Activated CD8-positive, alpha-beta memory T cell treated with anti-CD3 and anti-CD28 coated beads, Interleukin-2, amount 10 ng/mL, durations not matched to agents 7 days and 5 days (primary cell): ENCODE measurements around the gene ACTL8. TPM values are rescaled to one million over a fixed set of nuclear protein-coding genes. Genes with fewer than 3 reads are reported as not detected.

Experiments
- ATAC-seq: fragments of 150-1000 bp; cut with Tn5 transposase; one replicate; pipeline ENCODE4 v1.10.0; 2021; ENCODE audit warnings: moderate library complexity
- CTCF ChIA-PET: fragments of 350-600 bp; sonication (Branson Sonifier 250); formaldehyde crosslinking; loops from one replicate; lab custom pipeline; 2021; ENCODE audit warnings: antibody characterized with exemption; lab: Charles Lee
- DNase-seq: peaks from one replicate; pipeline ENCODE4 v3.0.0-alpha.2; 2020
- H3K27ac Mint-ChIP-seq: one replicate; pipeline ENCODE4 v1.8.0; 2021; ENCODE audit warnings: mild to moderate bottlenecking, mixed read lengths
- H3K27me3 Mint-ChIP-seq: one replicate; pipeline ENCODE4 v1.8.0; 2021; ENCODE audit warnings: mixed read lengths
- H3K36me3 Mint-ChIP-seq: one replicate; pipeline ENCODE4 v1.8.0; 2021; ENCODE audit warnings: mild to moderate bottlenecking, mixed read lengths
- H3K4me1 Mint-ChIP-seq: one replicate; pipeline ENCODE4 v1.8.0; 2021; ENCODE audit warnings: mixed read lengths
- H3K4me3 Mint-ChIP-seq: one replicate; pipeline ENCODE4 v1.8.0; 2021; ENCODE audit warnings: mild to moderate bottlenecking, moderate library complexity, mixed read lengths
- H3K9me3 Mint-ChIP-seq: one replicate; pipeline ENCODE4 v1.8.0; 2022; ENCODE audit warnings: low read depth, mixed read lengths
- total RNA-seq, 2 experiments: library from RNA; stranded (reverse); gene quantifications; one replicate each; pipeline ENCODE4 v1.2.3, GENCODE V29; 2021

ACTL8 gene
- total RNA-seq, 2 experiments from 2014 or later: not detected

GRCh38 chr1:17810668-17811067, 55.5 kb downstream of the ACTL8 start:
- Mint-ChIP-seq H3K9me3 (no peaks in the 10 kb centered on the region), H3K36me3 (no peaks in the 10 kb centered on the region), H3K27me3 (no peaks in the 10 kb centered on the region), H3K4me1 (no peaks in the 10 kb centered on the region), H3K27ac (no peak overlapping the region), H3K4me3 (no peak overlapping the region)
- no peak for DNase-seq
- ATAC-seq: no peak
- CTCF ChIA-PET: no interaction called here

- Mint-ChIP-seq H3K9me3 (no peaks in the 10 kb centered on the region), H3K27ac (no peak overlapping the region), H3K27me3 (no peaks in the 10 kb centered on the region), H3K4me3 (no peak overlapping the region), H3K36me3 (no peaks in the 10 kb centered on the region), H3K4me1 (no peaks in the 10 kb centered on the region)
- ATAC-seq: no peak
- DNase-seq: no peak
- CTCF ChIA-PET: no interaction called here
Observed at GRCh38 chr1:17816511-17816910, 61.4 kb downstream of the ACTL8 start.

GRCh38 chr1:17819129-17819802, 64.1 kb downstream of the ACTL8 start:
- no peak overlapping the region for H3K4me3 Mint-ChIP-seq
- H3K36me3 Mint-ChIP-seq: no peaks in the 10 kb centered on the region
- DNase-seq (no peak), ATAC-seq (no peak)
- no peaks in the 10 kb centered on the region for H3K9me3 Mint-ChIP-seq
- CTCF ChIA-PET: no interaction called here
- no peaks in the 10 kb centered on the region for H3K27me3 Mint-ChIP-seq
- no peak overlapping the region for H3K27ac Mint-ChIP-seq
- no peaks in the 10 kb centered on the region for H3K4me1 Mint-ChIP-seq

- no peaks in the 10 kb centered on the region for H3K9me3 Mint-ChIP-seq
- no peaks in the 10 kb centered on the region for H3K4me1 Mint-ChIP-seq
- no peak overlapping the region for H3K4me3 Mint-ChIP-seq
- no peaks in the 10 kb centered on the region for H3K27me3 Mint-ChIP-seq
- ATAC-seq (no peak), DNase-seq (no peak)
- H3K36me3 Mint-ChIP-seq: no peaks in the 10 kb centered on the region
- CTCF ChIA-PET: no interaction called here
- H3K27ac Mint-ChIP-seq: no peak overlapping the region
Observed at GRCh38 chr1:17820198-17820597, 65.1 kb downstream of the ACTL8 start.

GRCh38 chr1:17822741-17823426, 67.8 kb downstream of the ACTL8 start:
- DNase-seq: no peak
- CTCF ChIA-PET: no interaction called here

GRCh38 chr1:17825273-17826164, 70.4 kb downstream of the ACTL8 start:
- DNase-seq (no peak), ATAC-seq (no peak)
- no peaks in the 10 kb centered on the region for H3K27me3 Mint-ChIP-seq
- no peak overlapping the region for H3K4me3 Mint-ChIP-seq
- no peaks in the 10 kb centered on the region for H3K9me3 Mint-ChIP-seq
- H3K36me3 Mint-ChIP-seq: no peaks in the 10 kb centered on the region
- CTCF ChIA-PET: no interaction called here
- H3K4me1 Mint-ChIP-seq: no peaks in the 10 kb centered on the region
- H3K27ac Mint-ChIP-seq: no peak overlapping the region

More at GRCh38 chr1:17822741-17823426, 67.8 kb downstream of the ACTL8 start:
- no peak for ATAC-seq
- Mint-ChIP-seq H3K9me3 (no peaks in the 10 kb centered on the region), H3K4me3 (no peak overlapping the region), H3K4me1 (no peaks in the 10 kb centered on the region), H3K36me3 (no peaks in the 10 kb centered on the region), H3K27me3 (no peaks in the 10 kb centered on the region), H3K27ac (no peak overlapping the region)

GRCh38 chr1:17826165-17826488, 71.0 kb downstream of the ACTL8 start:
- DNase-seq (no peak), ATAC-seq (no peak)
- CTCF ChIA-PET: no interaction called here
- Mint-ChIP-seq H3K4me3 (no peak overlapping the region), H3K36me3 (no peaks in the 10 kb centered on the region), H3K4me1 (no peaks in the 10 kb centered on the region), H3K27me3 (no peaks in the 10 kb centered on the region), H3K27ac (no peak overlapping the region), H3K9me3 (no peaks in the 10 kb centered on the region)

GRCh38 chr1:17828991-17829390, 73.9 kb downstream of the ACTL8 start:
- CTCF ChIA-PET: interaction anchor here (0.7 kb wide), 1 partner anchor 167 kb away, joined by 3 read pairs; no protein-coding TSS in a partner anchor
- Mint-ChIP-seq H3K4me3 (no peak overlapping the region), H3K9me3 (no peaks in the 10 kb centered on the region), H3K36me3 (no peaks in the 10 kb centered on the region), H3K4me1 (no peaks in the 10 kb centered on the region), H3K27ac (no peak overlapping the region), H3K27me3 (no peaks in the 10 kb centered on the region)
- DNase-seq (no peak), ATAC-seq (no peak)

GRCh38 chr1:17829579-17829978, 74.4 kb downstream of the ACTL8 start:
- ATAC-seq: no peak

GRCh38 chr1:17831597-17831996, 76.5 kb downstream of the ACTL8 start:
- Mint-ChIP-seq H3K9me3 (no peaks in the 10 kb centered on the region), H3K27me3 (no peaks in the 10 kb centered on the region), H3K36me3 (no peaks in the 10 kb centered on the region), H3K27ac (no peak overlapping the region), H3K4me1 (no peaks in the 10 kb centered on the region), H3K4me3 (no peak overlapping the region)
- ATAC-seq: no peak
- DNase-seq: no peak
- CTCF ChIA-PET: no interaction called here

More at GRCh38 chr1:17829579-17829978, 74.4 kb downstream of the ACTL8 start:
- CTCF ChIA-PET: interaction anchor here (0.7 kb wide), 1 partner anchor 168 kb away, joined by 3 read pairs; no protein-coding TSS in a partner anchor
- Mint-ChIP-seq H3K4me1 (no peaks in the 10 kb centered on the region), H3K36me3 (no peaks in the 10 kb centered on the region), H3K27me3 (no peaks in the 10 kb centered on the region), H3K9me3 (no peaks in the 10 kb centered on the region), H3K4me3 (no peak overlapping the region), H3K27ac (no peak overlapping the region)
- DNase-seq: no peak

GRCh38 chr1:17833661-17834501, 78.7 kb downstream of the ACTL8 start:
- no peaks in the 10 kb centered on the region for H3K27me3 Mint-ChIP-seq
- DNase-seq: no peak
- no peak overlapping the region for H3K4me3 Mint-ChIP-seq
- no peaks in the 10 kb centered on the region for H3K9me3 Mint-ChIP-seq
- H3K27ac Mint-ChIP-seq: no peak overlapping the region
- no peaks in the 10 kb centered on the region for H3K4me1 Mint-ChIP-seq
- CTCF ChIA-PET: no interaction called here
- H3K36me3 Mint-ChIP-seq: no peaks in the 10 kb centered on the region
- ATAC-seq: no peak

- H3K4me3 Mint-ChIP-seq: no peak overlapping the region
- no peaks in the 10 kb centered on the region for H3K36me3 Mint-ChIP-seq
- DNase-seq (no peak), ATAC-seq (no peak)
- no peaks in the 10 kb centered on the region for H3K9me3 Mint-ChIP-seq
- no peaks in the 10 kb centered on the region for H3K27me3 Mint-ChIP-seq
- no peak overlapping the region for H3K27ac Mint-ChIP-seq
- CTCF ChIA-PET: no interaction called here
- H3K4me1 Mint-ChIP-seq: no peaks in the 10 kb centered on the region
Observed at GRCh38 chr1:17834561-17835100, 79.5 kb downstream of the ACTL8 start.
